Measurements from ENCODE around the gene TMEM25. TPM values are rescaled to one million over a fixed set of nuclear protein-coding genes. Genes with fewer than 3 reads are reported as not detected.
A peak's percentile ranks its signal among the peaks of the same experiment; 100 is the strongest.
"Not testable (repeated sequence)": the region's sequence is repeated elsewhere in the genome, so short reads cannot be mapped to it uniquely, and the experiment has no call there.

Gene TMEM25
- total RNA-seq (2022) (0.79 and 0.91 TPM in 2 replicates), Bru-seq, nascent RNA (percentile 39 among the genes with signal in this experiment), BruChase-seq, experiment 1, labeled RNA remaining after a 6-hour chase (percentile 64 among the genes with signal in this experiment), BruChase-seq, experiment 2, labeled RNA remaining after a 2-hour chase (percentile 47 among the genes with signal in this experiment)
- long read RNA-seq: 0 reads

GRCh38 chr11:118530683-118531596 is at the start of gene TMEM25:
Gene TMEM25 (plus strand): TSS chr11:118531192. CDS start chr11:118531802, 610 bp downstream.
- DNase-seq (ENCODE audit: unreplicated experiment): no peak
- ChIA-PET POLR2A (no interaction called here), CTCF (no interaction called here)
- H3K36me3 Mint-ChIP-seq (ENCODE audit: insufficient read depth, unreplicated experiment): peaks cover 10% of the 10 kb centered on the region
- no peak within 1 kb of the TSS for H3K27ac Mint-ChIP-seq (ENCODE audit: low read depth, unreplicated experiment)
- no peak within 1 kb of the TSS for H3K4me3 Mint-ChIP-seq (ENCODE audit: unreplicated experiment)
- BruUV-seq (replicated peaks): no TSS peak
- no peaks in the 10 kb centered on the region for H3K9me3 Mint-ChIP-seq (ENCODE audit: unreplicated experiment)
- intact Hi-C loops (cut with micrococcal nuclease): no loop called here
- H3K27me3 Mint-ChIP-seq (ENCODE audit: insufficient read depth, unreplicated experiment): no peaks in the 10 kb centered on the region
- TF ChIP-seq CTCF (IDR thresholded peaks at IDR 0.05; ENCODE audit: unreplicated experiment): no peak
- no peaks in the 10 kb centered on the region for H3K4me1 Mint-ChIP-seq (ENCODE audit: insufficient read depth, unreplicated experiment)

- H3K27me3 Mint-ChIP-seq (ENCODE audit: insufficient read depth, unreplicated experiment); H3K4me1 Mint-ChIP-seq (ENCODE audit: insufficient read depth, unreplicated experiment); BruUV-seq (replicated peaks); H3K9me3 Mint-ChIP-seq (ENCODE audit: unreplicated experiment); intact Hi-C loops (cut with micrococcal nuclease); H3K4me3 Mint-ChIP-seq (ENCODE audit: unreplicated experiment); H3K27ac Mint-ChIP-seq (ENCODE audit: low read depth, unreplicated experiment); POLR2A ChIA-PET; DNase-seq (ENCODE audit: unreplicated experiment): not testable (repeated sequence)
- CTCF ChIA-PET: interaction anchor here (0.8 kb wide), 1 partner anchor 222 kb away, joined by 3 read pairs; no protein-coding TSS in a partner anchor
- H3K36me3 Mint-ChIP-seq (ENCODE audit: insufficient read depth, unreplicated experiment): peaks cover 96% of the 10 kb centered on the region
Measured at GRCh38 chr11:118481238-118481637, 49.8 kb upstream of the TMEM25 start.

GRCh38 chr11:118484405-118484804 is 46.6 kb upstream of the TMEM25 start:
- no peak for TF ChIP-seq CTCF (IDR thresholded peaks at IDR 0.05; ENCODE audit: unreplicated experiment)
- H3K27me3 Mint-ChIP-seq (ENCODE audit: insufficient read depth, unreplicated experiment): no peaks in the 10 kb centered on the region
- no peak overlapping the region for H3K27ac Mint-ChIP-seq (ENCODE audit: low read depth, unreplicated experiment)
- H3K4me3 Mint-ChIP-seq (ENCODE audit: unreplicated experiment): no peak overlapping the region
- H3K4me1 Mint-ChIP-seq (ENCODE audit: insufficient read depth, unreplicated experiment): no peaks in the 10 kb centered on the region
- H3K9me3 Mint-ChIP-seq (ENCODE audit: unreplicated experiment): no peaks in the 10 kb centered on the region
- DNase-seq (ENCODE audit: unreplicated experiment): no peak
- intact Hi-C loops (cut with micrococcal nuclease): no loop called here
- no TSS peak for BruUV-seq (replicated peaks)
- POLR2A ChIA-PET: no interaction called here
- peaks cover 90% of the 10 kb centered on the region for H3K36me3 Mint-ChIP-seq (ENCODE audit: insufficient read depth, unreplicated experiment)
- CTCF ChIA-PET: no interaction called here

GRCh38 chr11:118485273-118485672 is 45.7 kb upstream of the TMEM25 start:
- Mint-ChIP-seq H3K4me1 (ENCODE audit: insufficient read depth, unreplicated experiment) (no peaks in the 10 kb centered on the region), H3K36me3 (ENCODE audit: insufficient read depth, unreplicated experiment) (peaks cover 90% of the 10 kb centered on the region), H3K27ac (ENCODE audit: low read depth, unreplicated experiment) (no peak overlapping the region), H3K27me3 (ENCODE audit: insufficient read depth, unreplicated experiment) (no peaks in the 10 kb centered on the region), H3K9me3 (ENCODE audit: unreplicated experiment) (no peaks in the 10 kb centered on the region), H3K4me3 (ENCODE audit: unreplicated experiment) (no peak overlapping the region)
- CTCF ChIA-PET: interaction anchor here (0.6 kb wide), 4 partner anchors 11 to 220 kb away, joined by 3 to 4 read pairs (median 4); no protein-coding TSS in a partner anchor
- POLR2A ChIA-PET: interaction anchor here (0.7 to 1.2 kb wide), 3 partner anchors 47 to 134 kb away, joined by 3 read pairs; no protein-coding TSS in a partner anchor
- DNase-seq (ENCODE audit: unreplicated experiment): no peak
- TF ChIP-seq CTCF (IDR thresholded peaks at IDR 0.05; ENCODE audit: unreplicated experiment): no peak
- no TSS peak for BruUV-seq (replicated peaks)
- intact Hi-C loops (cut with micrococcal nuclease): loop anchor here (5.0 kb wide), 2 partner anchors 188 to 343 kb away; no protein-coding TSS in a partner anchor

Data from MCF 10A (cell line).